Stomach (tissue), 9 donors: ENCODE measurements around the gene MAF. TPM values are rescaled to one million over a fixed set of nuclear protein-coding genes. Genes with fewer than 3 reads are reported as not detected.

ENCODE experiments used
- DNase-seq, 2 donors: peaks; one replicate each; pipeline versions ENCODE4 v3.0.0 to v3.0.0-alpha.2; 2013 to 2019
- H3K27ac ChIP-seq, 5 donors: fragments of 200-600 bp in 4 of 5; sonication (generic) in 4 of 5; one replicate each; pipeline ENCODE4 v1.5.1; 2013 to 2019; ENCODE audit warnings: mild to moderate bottlenecking in 1 of 5, moderate library complexity in 1 of 5
- H3K27me3 ChIP-seq, 3 donors: fragments of 200-600 bp; sonication (generic); one replicate each; pipeline ENCODE4 v1.5.1; 2017 to 2019; ENCODE audit warnings: mixed run types in 1 of 3
- H3K36me3 ChIP-seq, 4 donors: fragments of 200-600 bp; sonication (generic); 1 replicate in 3 of 4; 2 replicates in 1 of 4; pipeline ENCODE4 v1.5.1; 2016 to 2019
- H3K4me1 ChIP-seq, 4 donors: fragments of 200-600 bp; sonication (generic); one replicate each; pipeline ENCODE4 v1.5.1; 2016 to 2019
- H3K4me3 ChIP-seq, 4 donors: fragments of 200-600 bp; sonication (generic) in 3 of 4; one replicate each; pipeline ENCODE4 v1.5.1; 2016 to 2019; ENCODE audit warnings: mild to moderate bottlenecking in 1 of 4
- H3K9me3 ChIP-seq, 4 donors: fragments of 200-600 bp; sonication (generic); one replicate each; pipeline ENCODE4 v1.5.1; 2016 to 2019
- EP300 ChIP-seq: sonication (generic); formaldehyde crosslinking; IDR thresholded peaks from one replicate; pipeline ENCODE4 v1.6.1; 2017; ENCODE audit warnings: antibody characterized with exemption
- POLR2A ChIP-seq, 4 donors: fragments of 450-650 bp; IDR thresholded peaks; one replicate each; pipeline ENCODE4 v1.6.1; 2016; ENCODE audit warnings: antibody characterized with exemption in 4 of 4, control low read depth in 2 of 4, mild to moderate bottlenecking in 1 of 4, moderate library complexity in 1 of 4
- POLR2AphosphoS5 ChIP-seq, 3 donors: sonication (generic); formaldehyde crosslinking; IDR thresholded peaks; one replicate each; pipeline ENCODE4 v1.6.1; 2016; ENCODE audit warnings: antibody characterized with exemption in 3 of 3
- WGBS, 5 donors: extraction: QIAGEN DNeasy Blood & Tissue Kit in 3 of 5; methylation state at CpG; one replicate each; pipeline versions ENCODE4 v1.1.5 to v1.1.7; 2013 to 2018; 5-methylcytosine and 5-hydroxymethylcytosine counted together
- intact Hi-C: fragments of 100-400 bp; cut with DNase I; formaldehyde crosslinking; loops from one replicate; pipeline ENCODE4 v1.15.1; 2023; ENCODE audit warnings: low total_unique reads
- polyA plus RNA-seq, 3 donors: library from polyadenylated mRNA; stranded (reverse); fragments of 200-250 nt; gene quantifications; one replicate each; pipeline ENCODE4 v1.2.3, GENCODE V29; 2013
- total RNA-seq, 5 donors: library from RNA; depleted of rRNA; stranded (reverse); fragments of >200 nt; gene quantifications; one replicate each; pipeline versions ENCODE4 v1.1.0 to v1.2.3, GENCODE V29; 2014 to 2016
- TF ChIP-seq, protein P1 (sequence below), 7 experiments: fragments of 450-650 bp in 4 of 7; fragments of 200-600 bp in 3 of 7; sonication (generic) in 3 of 7; IDR thresholded peaks; one replicate each; pipeline ENCODE4 v1.5.1; 2016 to 2019; ENCODE audit warnings: antibody characterized with exemption in 7 of 7, control low read depth in 2 of 7, mild to moderate bottlenecking in 1 of 7
- donor health status: healthy with polysubstance abuse.
- donor health status: Bipolar disorder and iron deficiency.
- donor health status: healthy.

MAF gene
- total and polyA plus RNA-seq, 8 donors = 7.5 to 159 (median 14.2) TPM

DNA sequence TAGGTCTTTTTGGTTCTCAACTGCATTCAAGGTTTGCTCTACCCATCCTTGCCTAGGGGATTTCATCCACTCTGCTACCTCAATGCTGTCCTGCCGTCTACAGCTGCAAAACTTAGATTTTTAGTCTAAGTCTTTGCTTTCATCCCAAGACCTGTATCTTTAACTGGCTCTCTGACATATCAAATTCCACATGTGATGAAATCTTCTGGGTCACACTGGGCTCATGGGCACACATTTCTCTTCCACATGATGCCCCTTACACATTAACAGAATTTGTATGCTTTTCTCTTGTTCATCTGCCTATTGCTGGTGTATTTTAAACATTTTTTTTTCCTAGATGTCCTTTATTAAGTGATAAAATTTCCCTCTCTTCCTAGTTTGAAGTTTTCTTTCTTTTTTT is 39.6 kb downstream of the MAF start:
- 89 to 93% (median 90%) methylated on average over 1 of the region's 1 CpG for WGBS, 5 donors
- TF ChIP-seq EP300 = no peak
- no peak for TF ChIP-seq POLR2AphosphoS5 (IDR thresholded peaks at IDR 0.05)
- TF ChIP-seq POLR2A (IDR thresholded peaks at IDR 0.05) = no peak
- TF ChIP-seq, protein P1, sequence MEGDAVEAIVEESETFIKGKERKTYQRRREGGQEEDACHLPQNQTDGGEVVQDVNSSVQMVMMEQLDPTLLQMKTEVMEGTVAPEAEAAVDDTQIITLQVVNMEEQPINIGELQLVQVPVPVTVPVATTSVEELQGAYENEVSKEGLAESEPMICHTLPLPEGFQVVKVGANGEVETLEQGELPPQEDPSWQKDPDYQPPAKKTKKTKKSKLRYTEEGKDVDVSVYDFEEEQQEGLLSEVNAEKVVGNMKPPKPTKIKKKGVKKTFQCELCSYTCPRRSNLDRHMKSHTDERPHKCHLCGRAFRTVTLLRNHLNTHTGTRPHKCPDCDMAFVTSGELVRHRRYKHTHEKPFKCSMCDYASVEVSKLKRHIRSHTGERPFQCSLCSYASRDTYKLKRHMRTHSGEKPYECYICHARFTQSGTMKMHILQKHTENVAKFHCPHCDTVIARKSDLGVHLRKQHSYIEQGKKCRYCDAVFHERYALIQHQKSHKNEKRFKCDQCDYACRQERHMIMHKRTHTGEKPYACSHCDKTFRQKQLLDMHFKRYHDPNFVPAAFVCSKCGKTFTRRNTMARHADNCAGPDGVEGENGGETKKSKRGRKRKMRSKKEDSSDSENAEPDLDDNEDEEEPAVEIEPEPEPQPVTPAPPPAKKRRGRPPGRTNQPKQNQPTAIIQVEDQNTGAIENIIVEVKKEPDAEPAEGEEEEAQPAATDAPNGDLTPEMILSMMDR (IDR thresholded peaks at IDR 0.05) = no peak
- Histone ChIP-seq H3K27ac (no peak overlapping the region), H3K27me3 (no peaks in the 10 kb centered on the region), H3K4me3 (no peak overlapping the region), H3K9me3 (peaks cover 0 to 6% (median 0%) of the 10 kb centered on the region in 4 donors), H3K4me1 (no peaks in the 10 kb centered on the region), H3K36me3 (no peaks in the 10 kb centered on the region)
- no peak for DNase-seq
- intact Hi-C loops = no loop called here

DNA sequence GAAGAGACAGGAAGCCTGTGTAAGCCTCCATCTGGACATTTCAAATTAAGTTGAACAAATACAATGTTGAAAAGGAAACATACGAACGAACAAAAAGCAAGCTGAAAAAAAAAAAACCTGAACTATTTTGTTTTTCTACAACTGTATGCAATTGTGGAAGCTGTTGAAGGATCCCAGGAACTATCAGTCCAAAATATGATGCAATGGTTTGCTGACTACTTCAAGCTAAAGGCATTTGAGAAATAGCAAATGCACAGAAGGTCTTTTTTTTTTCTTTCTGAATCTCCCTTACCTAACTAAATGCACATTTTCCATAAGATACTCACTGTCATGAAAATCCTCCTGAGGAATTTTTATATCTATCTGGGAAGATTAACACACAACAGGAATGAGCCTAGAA is 40.2 kb downstream of the MAF start:
- Histone ChIP-seq H3K27me3 (no peaks in the 10 kb centered on the region), H3K4me3 (no peak overlapping the region), H3K27ac (no peak overlapping the region), H3K36me3 (no peaks in the 10 kb centered on the region), H3K4me1 (no peaks in the 10 kb centered on the region), H3K9me3 (peaks cover 0 to 6% (median 0%) of the 10 kb centered on the region in 4 donors)
- no peak for DNase-seq
- intact Hi-C loops = no loop called here
- TF ChIP-seq, protein P1 (IDR thresholded peaks at IDR 0.05) = no peak
- TF ChIP-seq POLR2AphosphoS5 (IDR thresholded peaks at IDR 0.05) = no peak
- no peak for TF ChIP-seq EP300
- no peak for TF ChIP-seq POLR2A (IDR thresholded peaks at IDR 0.05)
- WGBS, 5 donors = 55 to 81% (median 72%) methylated on average over 2 of the region's 2 CpGs

DNA sequence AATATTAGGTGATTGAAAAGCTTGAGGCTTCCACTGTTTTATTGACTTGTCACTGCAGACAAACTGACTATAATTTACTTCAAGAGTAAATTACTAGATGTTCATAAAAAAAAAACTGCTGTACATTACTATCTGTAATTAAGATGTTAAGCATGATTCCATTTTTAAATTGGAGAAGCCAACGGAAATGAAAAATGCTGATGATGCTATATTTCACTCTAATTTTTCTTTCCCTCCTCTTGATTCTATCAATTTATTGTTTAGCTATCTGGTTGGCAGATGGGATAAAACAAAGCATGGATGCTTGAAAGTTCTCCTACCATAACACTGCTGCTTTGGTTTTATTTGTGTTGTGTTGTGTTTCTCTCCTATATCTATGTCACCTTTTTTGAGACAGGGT is 41.0 kb downstream of the MAF start:
- TF ChIP-seq POLR2A (IDR thresholded peaks at IDR 0.05) (no peak), EP300 (no peak), POLR2AphosphoS5 (IDR thresholded peaks at IDR 0.05) (no peak)
- TF ChIP-seq, protein P1 (IDR thresholded peaks at IDR 0.05) = no peak
- Histone ChIP-seq H3K9me3 (peaks cover 0 to 6% (median 0%) of the 10 kb centered on the region in 4 donors), H3K4me3 (no peak overlapping the region), H3K27ac (no peak overlapping the region), H3K4me1 (no peaks in the 10 kb centered on the region), H3K27me3 (no peaks in the 10 kb centered on the region), H3K36me3 (no peaks in the 10 kb centered on the region)
- intact Hi-C loops = no loop called here
- 38 to 97% (median 85%) methylated on average over 1 of the region's 1 CpG for WGBS, 5 donors
- no peak for DNase-seq

DNA sequence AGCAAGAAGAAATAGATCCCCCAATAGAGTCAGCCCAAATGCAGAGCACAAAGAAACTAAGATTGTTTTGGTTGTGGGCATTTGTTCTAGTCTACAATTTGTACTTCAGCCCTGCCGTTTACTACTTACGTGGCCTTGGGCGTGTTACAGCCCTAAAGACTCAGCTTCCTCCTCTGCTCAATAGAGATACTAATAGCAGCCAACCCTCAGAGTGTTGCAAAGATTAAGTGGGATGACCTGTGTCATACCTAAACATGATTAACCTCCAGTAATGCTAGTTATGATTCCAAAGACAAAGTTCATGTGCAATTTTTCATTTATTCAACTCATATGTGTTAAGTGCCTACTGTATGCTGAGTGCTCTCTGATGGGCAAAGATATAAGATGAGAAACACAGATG is 43.1 kb downstream of the MAF start:
- WGBS, 5 donors = 52 to 76% (median 64%) methylated on average over 3 of the region's 3 CpGs
- intact Hi-C loops = no loop called here
- Histone ChIP-seq H3K4me1 (no peaks in the 10 kb centered on the region), H3K9me3 (peaks cover 0 to 6% (median 0%) of the 10 kb centered on the region in 4 donors), H3K36me3 (no peaks in the 10 kb centered on the region), H3K27me3 (no peaks in the 10 kb centered on the region), H3K27ac (no peak overlapping the region), H3K4me3 (no peak overlapping the region)
- DNase-seq = no peak
- TF ChIP-seq, protein P1 (IDR thresholded peaks at IDR 0.05) = no peak
- no peak for TF ChIP-seq EP300
- TF ChIP-seq POLR2A (IDR thresholded peaks at IDR 0.05) = no peak
- TF ChIP-seq POLR2AphosphoS5 (IDR thresholded peaks at IDR 0.05) = no peak
